Smooth muscle cell (in vitro differentiated cells): ENCODE data around the gene CEBPZOS. TPM values are rescaled to one million over a fixed set of nuclear protein-coding genes. Genes with fewer than 3 reads are reported as not detected.

Experiments
- DNase-seq: peaks from one replicate; lab custom pipeline; 2025; ENCODE audit not compliant: unreplicated experiment; lab: John Stamatoyannopoulos, UW
- H2AFZ ChIP-seq: fragments of 200-600 bp; sonication (generic); 2 replicates; pipeline ENCODE4 v1.6.0; 2016; ENCODE audit warnings: antibody characterized with exemption, low read depth, mild to moderate bottlenecking
- H3F3A ChIP-seq: fragments of 200-600 bp; sonication (generic); 2 replicates; pipeline ENCODE4 v1.6.0; 2017; ENCODE audit warnings: antibody characterized with exemption, low read depth
- H3K27ac ChIP-seq: fragments of 200-600 bp; sonication (generic); 2 replicates; pipeline ENCODE4 v1.5.1; 2016; ENCODE audit warnings: low read depth, mild to moderate bottlenecking
- H3K27me3 ChIP-seq: fragments of 200-600 bp; sonication (generic); 2 replicates; pipeline ENCODE4 v1.6.1; 2016; ENCODE audit warnings: low read depth, mild to moderate bottlenecking
- H3K36me3 ChIP-seq: fragments of 200-600 bp; sonication (generic); 2 replicates; pipeline ENCODE4 v1.5.1; 2016; ENCODE audit warnings: low read depth
- H3K4me1 ChIP-seq: fragments of 200-600 bp; sonication (generic); 2 replicates; pipeline ENCODE4 v1.5.1; 2016; ENCODE audit warnings: low read depth
- H3K4me2 ChIP-seq: fragments of 200-600 bp; sonication (generic); 2 replicates; pipeline ENCODE4 v1.6.0; 2016; ENCODE audit warnings: mild to moderate bottlenecking
- H3K4me3 ChIP-seq: fragments of 200-600 bp; sonication (generic); 2 replicates; pipeline ENCODE4 v1.5.1; 2016; ENCODE audit warnings: mild to moderate bottlenecking
- H3K79me2 ChIP-seq: fragments of 200-600 bp; sonication (generic); 2 replicates; pipeline ENCODE4 v1.6.0; 2016; ENCODE audit warnings: low read depth, mild to moderate bottlenecking
- H3K9ac ChIP-seq: fragments of 200-600 bp; sonication (generic); 2 replicates; pipeline ENCODE4 v1.6.0; 2016; ENCODE audit warnings: low read depth
- H3K9me3 ChIP-seq: fragments of 200-600 bp; sonication (generic); replicated peaks from 2 replicates; pipeline ENCODE4 v1.5.1; 2016; ENCODE audit warnings: low read depth
- H4K20me1 ChIP-seq: fragments of 200-600 bp; sonication (generic); 2 replicates; pipeline ENCODE4 v1.6.0; 2016; ENCODE audit warnings: low read depth
- CTCF ChIP-seq: fragments of 200-600 bp; sonication (generic); IDR thresholded peaks from 2 replicates; pipeline ENCODE4 v1.5.1; 2017; ENCODE audit warnings: borderline replicate concordance, mild to moderate bottlenecking, antibody characterized with exemption; ENCODE audit not compliant: insufficient read depth, poor library complexity, severe bottlenecking
- WGBS: methylation state at CpG from one replicate; pipeline ENCODE4 v1.1.7; 2016; ENCODE audit warnings: low lambda C conversion rate; 5-methylcytosine and 5-hydroxymethylcytosine counted together
- polyA plus RNA-seq: library from polyadenylated mRNA; unstranded; fragments of >200 nt; fragmentation: Nextera tagmentation; extraction: Ambion mirVana; gene quantifications from 2 replicates; pipeline ENCODE4 v1.2.1, GENCODE V29; 2016
- total RNA-seq: library from RNA; depleted of rRNA; stranded (reverse); fragments of >200 nt; gene quantifications from 2 replicates; pipeline ENCODE4 v1.2.3, GENCODE V29; 2014

The CEBPZOS gene
- total and polyA plus RNA-seq, 2 experiments from 2014 or later, result 7.8 to 9.5 TPM

- 86% methylated on average over 4 of the region's 4 CpGs for WGBS
- H4K20me1 ChIP-seq, result no peaks in the 10 kb centered on the region
Observed at GRCh38 chr2:37244017-37244416, 47.7 kb downstream of the CEBPZOS start.

DNA sequence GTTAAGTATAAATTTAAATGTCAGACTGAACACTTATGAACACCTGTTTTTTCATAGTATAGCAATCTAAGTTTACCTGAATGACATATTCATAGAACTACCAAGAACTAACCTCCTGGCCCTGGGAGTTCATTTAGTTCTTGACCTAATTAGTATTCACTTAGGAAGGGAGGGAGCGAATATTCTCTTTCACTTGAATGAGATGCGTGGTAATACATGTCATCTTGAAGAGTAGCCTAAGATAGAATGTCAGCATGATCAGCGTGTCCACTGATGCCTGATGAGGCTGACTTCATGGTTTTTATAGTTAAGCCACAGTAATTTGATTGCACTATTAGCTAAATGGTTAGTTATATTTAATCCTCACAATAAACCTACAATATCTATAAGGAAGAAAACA lies 48.5 kb downstream of the CEBPZOS start:
- H3K27me3 ChIP-seq, result no peaks in the 10 kb centered on the region
- no peak overlapping the region for H3K4me2 ChIP-seq
- TF ChIP-seq CTCF, result no peak
- no peak overlapping the region for H3K4me3 ChIP-seq
- no peak overlapping the region for H3K9ac ChIP-seq
- no peak for DNase-seq
- 97% methylated on average over 3 of the region's 3 CpGs for WGBS
- H3F3A ChIP-seq, result no peaks in the 10 kb centered on the region
- no peaks in the 10 kb centered on the region for H3K4me1 ChIP-seq
- H3K27ac ChIP-seq, result no peak overlapping the region
- no peaks in the 10 kb centered on the region for H3K79me2 ChIP-seq
- H3K36me3 ChIP-seq, result peaks cover 29% of the 10 kb centered on the region
- H3K9me3 ChIP-seq, result no peaks in the 10 kb centered on the region
- H2AFZ ChIP-seq, result no peak overlapping the region
- H4K20me1 ChIP-seq, result no peaks in the 10 kb centered on the region

More at GRCh38 chr2:37244017-37244416, 47.7 kb downstream of the CEBPZOS start:
- Histone ChIP-seq H3K9me3 (no peaks in the 10 kb centered on the region), H3K27me3 (no peaks in the 10 kb centered on the region), H3K4me3 (no peak overlapping the region), H3K4me1 (no peaks in the 10 kb centered on the region), H3K4me2 (no peak overlapping the region), H3K36me3 (peaks cover 26% of the 10 kb centered on the region), H3K9ac (no peak overlapping the region), H3K79me2 (no peaks in the 10 kb centered on the region), H3F3A (no peaks in the 10 kb centered on the region), H2AFZ (no peak overlapping the region), H3K27ac (no peak overlapping the region)
- DNase-seq, result no peak
- no peak for TF ChIP-seq CTCF

DNA sequence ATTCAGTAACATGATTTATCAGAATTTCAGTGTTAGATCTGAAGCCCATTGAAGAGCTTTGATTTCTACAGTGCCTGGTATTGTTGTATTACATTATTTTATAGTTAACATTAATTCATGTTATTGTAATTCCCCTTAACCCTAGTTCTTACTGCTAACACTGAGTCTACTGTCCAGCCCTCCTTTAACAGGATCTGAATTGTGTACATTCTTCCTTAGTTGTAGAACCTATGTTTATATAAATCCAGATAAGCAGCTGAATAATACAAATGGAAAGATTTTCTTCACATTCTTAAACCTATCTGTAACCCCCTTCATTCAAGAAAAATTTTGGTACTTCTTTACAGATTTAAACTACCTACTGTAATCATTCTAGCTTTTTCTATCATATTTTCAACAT lies 49.9 kb downstream of the CEBPZOS start:
- Histone ChIP-seq H3K27ac (no peak overlapping the region), H3K4me3 (no peak overlapping the region), H3K27me3 (no peaks in the 10 kb centered on the region), H3K4me2 (no peak overlapping the region), H2AFZ (no peak overlapping the region), H3K9me3 (no peaks in the 10 kb centered on the region), H4K20me1 (no peaks in the 10 kb centered on the region), H3K4me1 (no peaks in the 10 kb centered on the region), H3F3A (no peaks in the 10 kb centered on the region), H3K9ac (no peak overlapping the region), H3K79me2 (no peaks in the 10 kb centered on the region), H3K36me3 (peaks cover 35% of the 10 kb centered on the region)
- DNase-seq, result no peak
- TF ChIP-seq CTCF, result no peak

DNA sequence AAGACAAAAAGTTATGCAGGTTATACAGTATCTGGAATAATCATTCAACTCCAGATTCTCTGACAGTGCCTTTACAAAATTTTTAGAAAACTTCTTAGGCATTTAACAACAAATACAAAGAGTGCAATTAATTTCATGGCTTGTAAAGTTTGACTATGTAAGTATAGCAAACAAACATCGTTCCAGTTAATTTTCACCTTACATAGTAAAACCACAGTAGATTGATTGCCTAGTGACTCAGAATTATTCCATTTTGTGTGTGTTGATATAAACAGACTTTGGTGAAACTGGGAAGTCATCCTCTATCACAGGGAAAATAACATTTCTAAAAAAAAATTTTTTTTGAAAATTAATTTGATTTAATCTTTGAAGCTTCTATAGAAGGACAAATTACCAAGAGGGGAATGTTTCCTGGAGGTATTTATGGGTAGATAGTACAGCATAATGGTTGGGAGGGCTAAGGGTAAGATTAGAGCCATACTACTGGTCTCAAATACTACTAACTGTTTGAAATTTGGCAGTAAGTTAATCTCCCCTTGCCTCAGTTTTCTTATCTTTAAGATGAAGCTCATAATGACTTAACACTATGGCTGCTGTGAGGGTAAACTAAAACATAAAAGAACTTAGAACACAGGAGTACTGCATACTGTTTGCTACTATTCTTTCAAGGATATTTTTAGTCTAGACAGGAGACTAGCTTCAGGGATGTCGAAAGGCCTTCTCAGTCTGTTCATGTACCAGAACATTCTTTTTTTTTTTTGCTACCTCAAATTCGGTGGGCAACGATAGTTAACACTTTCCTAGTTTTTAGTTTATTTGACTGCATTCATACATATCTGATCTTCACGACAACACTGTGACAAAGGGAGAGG lies 54.8 kb downstream of the CEBPZOS start:
- Histone ChIP-seq H4K20me1 (peaks cover 6% of the 10 kb centered on the region), H3K27me3 (no peaks in the 10 kb centered on the region), H3K79me2 (no peaks in the 10 kb centered on the region), H3K9me3 (no peaks in the 10 kb centered on the region), H3K36me3 (peaks cover 36% of the 10 kb centered on the region), H3K4me1 (no peaks in the 10 kb centered on the region), H3K4me2 (no peak overlapping the region), H2AFZ (no peak overlapping the region), H3K27ac (no peak overlapping the region), H3K4me3 (no peak overlapping the region), H3F3A (no peaks in the 10 kb centered on the region), H3K9ac (no peak overlapping the region)
- WGBS, result 87% methylated on average over 5 of the region's 5 CpGs
- no peak for TF ChIP-seq CTCF
- DNase-seq, result no peak
